Calu3 (cell line): Measurements from ENCODE around the gene CIROP. TPM values are rescaled to one million over a fixed set of nuclear protein-coding genes. Genes with fewer than 3 reads are reported as not detected.
A peak's percentile ranks its signal among the peaks of the same experiment; 100 is the strongest.

ENCODE experiments used
- BruUV-seq: library from RNA; stranded (reverse); fragments of 400-500 nt; replicated peaks from 2 replicates; lab custom pipeline; 2021; lab: Mats Ljungman, UMichigan
- CTCF ChIA-PET: fragments of 300-600 bp; sonication (Branson Sonifier 250); formaldehyde crosslinking; loops from one replicate; lab custom pipeline; 2022; ENCODE audit warnings: antibody characterized with exemption; lab: Charles Lee
- DNase-seq: peaks from one replicate; pipeline ENCODE4 v3.0.0; 2022
- H3K27ac Mint-ChIP-seq: one replicate; pipeline ENCODE4 v1.8.0; 2022; ENCODE audit warnings: mixed read lengths; ENCODE audit not compliant: unreplicated experiment
- H3K27me3 Mint-ChIP-seq: one replicate; pipeline ENCODE4 v1.8.0; 2022; ENCODE audit warnings: mixed read lengths; ENCODE audit not compliant: unreplicated experiment
- H3K36me3 Mint-ChIP-seq: one replicate; pipeline ENCODE4 v1.8.0; 2022; ENCODE audit warnings: mild to moderate bottlenecking, moderate library complexity, mixed read lengths; ENCODE audit not compliant: insufficient read depth, unreplicated experiment
- H3K4me1 Mint-ChIP-seq: one replicate; pipeline ENCODE4 v1.8.0; 2022; ENCODE audit warnings: mild to moderate bottlenecking, low read depth, mixed read lengths; ENCODE audit not compliant: unreplicated experiment
- H3K4me3 Mint-ChIP-seq: one replicate; pipeline ENCODE4 v1.8.0; 2022; ENCODE audit warnings: mild to moderate bottlenecking, low read depth, moderate library complexity, mixed read lengths; ENCODE audit not compliant: unreplicated experiment
- H3K9me3 Mint-ChIP-seq: one replicate; pipeline ENCODE4 v1.8.0; 2022; ENCODE audit warnings: low read depth, mixed read lengths; ENCODE audit not compliant: unreplicated experiment
- intact Hi-C: fragments of 100-400 bp; cut with micrococcal nuclease; formaldehyde crosslinking; loops from one replicate; pipeline ENCODE4 v1.10.0; 2022; ENCODE audit not compliant: unreplicated experiment
- total RNA-seq: library from RNA; stranded (reverse); gene quantifications from 2 replicates; pipeline ENCODE4 v1.2.3, GENCODE V29; 2022
- TF ChIP-seq, protein P1 (sequence below): fragments of 200-600 bp; IDR thresholded peaks from one replicate; pipeline ENCODE4 v1.8.0; 2022; ENCODE audit warnings: antibody characterized with exemption; ENCODE audit not compliant: unreplicated experiment

CIROP gene
- total RNA-seq, 1 experiment from 2014 or later = not detected

DNA sequence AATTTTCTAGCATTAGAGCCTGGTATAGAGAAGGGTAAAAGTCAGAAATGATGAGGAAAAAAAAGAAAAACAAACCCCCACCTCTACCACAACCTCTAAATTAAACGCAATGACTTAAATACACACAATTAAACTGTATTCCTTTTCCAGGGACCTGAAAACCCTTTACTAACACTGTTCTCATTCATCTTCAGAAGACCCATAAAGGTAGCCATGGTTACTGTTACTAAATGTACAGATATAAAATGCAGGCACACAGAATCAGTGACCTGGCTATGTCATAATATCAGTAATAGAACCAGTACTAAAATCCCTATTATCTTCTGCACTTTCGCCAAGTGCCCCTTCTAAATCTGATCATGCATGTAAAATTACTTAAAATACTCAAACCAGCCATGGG is 11.3 kb downstream of the CIROP start:
- BruUV-seq = no TSS peak
- TF ChIP-seq, protein P1, sequence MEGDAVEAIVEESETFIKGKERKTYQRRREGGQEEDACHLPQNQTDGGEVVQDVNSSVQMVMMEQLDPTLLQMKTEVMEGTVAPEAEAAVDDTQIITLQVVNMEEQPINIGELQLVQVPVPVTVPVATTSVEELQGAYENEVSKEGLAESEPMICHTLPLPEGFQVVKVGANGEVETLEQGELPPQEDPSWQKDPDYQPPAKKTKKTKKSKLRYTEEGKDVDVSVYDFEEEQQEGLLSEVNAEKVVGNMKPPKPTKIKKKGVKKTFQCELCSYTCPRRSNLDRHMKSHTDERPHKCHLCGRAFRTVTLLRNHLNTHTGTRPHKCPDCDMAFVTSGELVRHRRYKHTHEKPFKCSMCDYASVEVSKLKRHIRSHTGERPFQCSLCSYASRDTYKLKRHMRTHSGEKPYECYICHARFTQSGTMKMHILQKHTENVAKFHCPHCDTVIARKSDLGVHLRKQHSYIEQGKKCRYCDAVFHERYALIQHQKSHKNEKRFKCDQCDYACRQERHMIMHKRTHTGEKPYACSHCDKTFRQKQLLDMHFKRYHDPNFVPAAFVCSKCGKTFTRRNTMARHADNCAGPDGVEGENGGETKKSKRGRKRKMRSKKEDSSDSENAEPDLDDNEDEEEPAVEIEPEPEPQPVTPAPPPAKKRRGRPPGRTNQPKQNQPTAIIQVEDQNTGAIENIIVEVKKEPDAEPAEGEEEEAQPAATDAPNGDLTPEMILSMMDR = no peak
- no peak overlapping the region for H3K27ac Mint-ChIP-seq
- CTCF ChIA-PET = interaction anchor here (2.5 to 3.0 kb wide), 2 partner anchors 22 to 32 kb away, joined by 7 to 16 read pairs; no protein-coding TSS in a partner anchor
- no peaks in the 10 kb centered on the region for H3K9me3 Mint-ChIP-seq
- no peaks in the 10 kb centered on the region for H3K27me3 Mint-ChIP-seq
- H3K4me3 Mint-ChIP-seq = no peak overlapping the region
- peaks cover 5% of the 10 kb centered on the region for H3K36me3 Mint-ChIP-seq
- H3K4me1 Mint-ChIP-seq = peaks cover 9% of the 10 kb centered on the region
- intact Hi-C loops = no loop called here
- DNase-seq = no peak

DNA sequence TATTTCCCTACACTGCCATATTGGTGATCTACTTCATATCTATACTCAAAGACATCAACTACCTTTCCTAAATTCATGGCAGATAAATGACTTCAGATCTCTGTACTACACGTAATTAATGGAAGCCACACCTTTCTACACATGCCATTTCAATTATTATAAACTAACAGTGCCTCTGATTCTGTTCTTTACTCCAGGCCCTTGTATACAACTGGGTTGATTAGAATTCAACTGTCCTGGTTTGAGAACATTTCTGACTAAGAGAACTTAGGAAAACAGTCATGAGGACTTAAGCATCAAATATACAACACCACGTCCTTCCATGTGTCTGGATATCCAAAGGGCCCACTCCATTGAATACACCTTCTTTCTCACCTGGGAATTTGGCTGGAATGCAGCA is 11.7 kb downstream of the CIROP start:
- Mint-ChIP-seq H3K9me3 (no peaks in the 10 kb centered on the region), H3K36me3 (peaks cover 6% of the 10 kb centered on the region), H3K27me3 (no peaks in the 10 kb centered on the region), H3K27ac (no peak overlapping the region), H3K4me1 (peaks cover 10% of the 10 kb centered on the region), H3K4me3 (no peak overlapping the region)
- DNase-seq = no peak
- TF ChIP-seq, protein P1 = no peak
- intact Hi-C loops = no loop called here
- CTCF ChIA-PET = no interaction called here
- TSS peak; percentile 37 for BruUV-seq

DNA sequence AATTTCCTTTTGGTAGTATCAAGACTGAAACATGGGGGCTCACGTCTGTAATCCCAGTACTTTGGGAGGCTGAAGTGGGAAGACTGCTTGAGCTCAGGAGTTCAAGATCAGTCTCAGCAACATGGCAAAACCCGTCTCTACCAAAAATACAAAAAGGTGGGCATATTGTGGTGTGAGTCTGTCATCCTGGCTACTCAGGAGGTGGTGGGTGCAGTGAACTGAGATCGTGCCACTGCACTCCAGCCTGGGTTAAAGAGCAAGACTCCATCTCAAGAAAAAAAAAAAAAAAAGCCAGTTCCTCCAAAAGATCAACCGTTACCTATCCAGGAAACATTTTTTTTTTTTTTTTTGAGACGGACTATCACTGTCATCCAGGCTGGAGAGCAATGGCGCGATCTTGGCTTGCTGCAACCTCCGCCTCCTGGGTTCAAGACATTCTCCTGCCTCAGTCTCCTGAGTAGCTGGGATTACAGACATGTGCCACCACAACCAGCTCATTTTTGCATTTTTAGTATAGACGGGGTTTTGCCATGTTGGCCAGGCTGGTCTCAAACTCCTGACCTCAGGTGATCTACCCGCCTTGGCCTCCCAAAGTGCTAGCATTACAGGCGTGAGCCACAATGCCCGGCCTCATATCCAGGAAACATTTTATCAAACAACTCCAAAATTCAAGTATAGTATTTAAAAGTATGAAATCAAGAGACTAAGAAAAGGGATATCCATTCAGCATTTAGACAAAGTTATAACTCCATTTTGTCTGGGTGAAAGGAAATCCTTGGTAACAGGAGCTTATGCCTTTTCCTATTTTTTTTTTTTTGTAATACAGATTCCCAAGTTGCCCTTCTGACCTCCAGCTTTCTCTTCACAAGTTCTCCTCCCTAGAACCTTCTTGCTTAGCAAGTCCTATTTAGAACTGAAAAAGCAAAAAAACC is 13.2 kb downstream of the CIROP start:
- no peak overlapping the region for H3K4me3 Mint-ChIP-seq
- no peak for DNase-seq
- peaks cover 13% of the 10 kb centered on the region for H3K36me3 Mint-ChIP-seq
- peaks cover 13% of the 10 kb centered on the region for H3K4me1 Mint-ChIP-seq
- no peaks in the 10 kb centered on the region for H3K9me3 Mint-ChIP-seq
- CTCF ChIA-PET = interaction anchor here (0.7 kb wide), 1 partner anchor 191 kb away, joined by 7 read pairs; no protein-coding TSS in a partner anchor
- H3K27me3 Mint-ChIP-seq = no peaks in the 10 kb centered on the region
- no TSS peak for BruUV-seq
- no peak overlapping the region for H3K27ac Mint-ChIP-seq
- TF ChIP-seq, protein P1 = no peak
- intact Hi-C loops = no loop called here

DNA sequence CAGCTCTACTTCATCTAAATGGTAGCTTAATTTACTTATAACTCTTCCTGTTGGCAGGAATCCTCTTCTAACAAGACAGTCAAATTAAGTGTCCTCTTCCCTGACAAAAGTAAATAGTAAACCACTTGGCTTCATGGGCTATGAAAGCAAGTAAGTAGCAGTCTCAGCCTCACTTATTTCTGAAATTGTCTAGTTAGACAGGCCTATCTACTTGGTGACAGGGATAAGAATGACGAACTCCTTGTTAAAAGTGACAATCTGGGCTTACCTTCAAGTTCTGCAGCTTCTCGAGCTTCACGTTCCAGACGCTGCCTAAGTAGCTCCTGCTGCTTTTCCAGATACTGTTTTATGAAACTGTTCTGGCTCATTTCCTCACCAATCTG is 14.5 kb downstream of the CIROP start:
- no peak overlapping the region for H3K4me3 Mint-ChIP-seq
- peaks cover 13% of the 10 kb centered on the region for H3K36me3 Mint-ChIP-seq
- no peaks in the 10 kb centered on the region for H3K27me3 Mint-ChIP-seq
- H3K9me3 Mint-ChIP-seq = no peaks in the 10 kb centered on the region
- DNase-seq = no peak
- no TSS peak for BruUV-seq
- TF ChIP-seq, protein P1 = no peak
- intact Hi-C loops = no loop called here
- CTCF ChIA-PET = interaction anchor here (1.0 kb wide), 1 partner anchor 21 kb away, joined by 3 read pairs; no protein-coding TSS in a partner anchor
- peaks cover 9% of the 10 kb centered on the region for H3K4me1 Mint-ChIP-seq
- no peak overlapping the region for H3K27ac Mint-ChIP-seq
